HL-60 (cell line): ENCODE data around the gene USH2A.

Experiments
- GABPA ChIP-seq: IDR thresholded peaks from 2 replicates; pipeline ENCODE4 v1.6.1; 2012; ENCODE audit warnings: low read depth
- POLR2AphosphoS5 ChIP-seq: IDR thresholded peaks from 2 replicates; pipeline ENCODE4 v1.6.1; 2012; ENCODE audit warnings: low read depth
- REST ChIP-seq: IDR thresholded peaks from 2 replicates; pipeline ENCODE4 v1.6.1; 2012; ENCODE audit warnings: low read depth; ENCODE audit not compliant: insufficient replicate concordance
- SPI1 ChIP-seq: IDR thresholded peaks from 2 replicates; pipeline ENCODE4 v1.6.1; 2012; ENCODE audit warnings: low read depth, mild to moderate bottlenecking, borderline replicate concordance
- TF ChIP-seq, protein P1 (sequence below): IDR thresholded peaks from one replicate; pipeline ENCODE4 v1.5.1; 2011; ENCODE audit warnings: low read length, control low read depth, inconsistent platforms; ENCODE audit not compliant: insufficient read depth

- TF ChIP-seq, protein P1, sequence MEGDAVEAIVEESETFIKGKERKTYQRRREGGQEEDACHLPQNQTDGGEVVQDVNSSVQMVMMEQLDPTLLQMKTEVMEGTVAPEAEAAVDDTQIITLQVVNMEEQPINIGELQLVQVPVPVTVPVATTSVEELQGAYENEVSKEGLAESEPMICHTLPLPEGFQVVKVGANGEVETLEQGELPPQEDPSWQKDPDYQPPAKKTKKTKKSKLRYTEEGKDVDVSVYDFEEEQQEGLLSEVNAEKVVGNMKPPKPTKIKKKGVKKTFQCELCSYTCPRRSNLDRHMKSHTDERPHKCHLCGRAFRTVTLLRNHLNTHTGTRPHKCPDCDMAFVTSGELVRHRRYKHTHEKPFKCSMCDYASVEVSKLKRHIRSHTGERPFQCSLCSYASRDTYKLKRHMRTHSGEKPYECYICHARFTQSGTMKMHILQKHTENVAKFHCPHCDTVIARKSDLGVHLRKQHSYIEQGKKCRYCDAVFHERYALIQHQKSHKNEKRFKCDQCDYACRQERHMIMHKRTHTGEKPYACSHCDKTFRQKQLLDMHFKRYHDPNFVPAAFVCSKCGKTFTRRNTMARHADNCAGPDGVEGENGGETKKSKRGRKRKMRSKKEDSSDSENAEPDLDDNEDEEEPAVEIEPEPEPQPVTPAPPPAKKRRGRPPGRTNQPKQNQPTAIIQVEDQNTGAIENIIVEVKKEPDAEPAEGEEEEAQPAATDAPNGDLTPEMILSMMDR: no peak
- TF ChIP-seq POLR2AphosphoS5 (no peak), REST (no peak), SPI1 (no peak), GABPA (no peak)
Observed at GRCh38 chr1:215665215-215665614, 758.0 kb downstream of the USH2A start.
